Ishikawa (cell line): Measurements from ENCODE around the gene C12orf75.
"Not testable (repeated sequence)": the region's sequence is repeated elsewhere in the genome, so short reads cannot be mapped to it uniquely, and the experiment has no call there.

Experiments
- CEBPB ChIP-seq: IDR thresholded peaks from 2 replicates; pipeline ENCODE4 v1.6.1; 2012
- CREB1 ChIP-seq: IDR thresholded peaks from 2 replicates; pipeline ENCODE4 v1.6.1; 2012; ENCODE audit warnings: low read depth
- EP300 ChIP-seq: IDR thresholded peaks from 2 replicates; pipeline ENCODE4 v1.6.1; 2012; ENCODE audit warnings: borderline replicate concordance
- FOXM1 ChIP-seq: IDR thresholded peaks from 2 replicates; pipeline ENCODE4 v1.6.1; 2012; ENCODE audit warnings: low read depth, borderline replicate concordance
- NFIC ChIP-seq: IDR thresholded peaks from 2 replicates; pipeline ENCODE4 v1.6.1; 2012
- RAD21 ChIP-seq: IDR thresholded peaks from 2 replicates; pipeline ENCODE4 v1.6.1; 2012; ENCODE audit warnings: low read depth
- TAF1 ChIP-seq: IDR thresholded peaks from 2 replicates; pipeline ENCODE4 v1.6.1; 2012; ENCODE audit warnings: low read depth, mild to moderate bottlenecking
- TCF12 ChIP-seq: IDR thresholded peaks from 2 replicates; pipeline ENCODE4 v1.6.1; 2012; ENCODE audit warnings: low read depth
- ZBTB7A ChIP-seq: IDR thresholded peaks from 2 replicates; pipeline ENCODE4 v1.6.1; 2012; ENCODE audit warnings: low read depth
- TF ChIP-seq, protein P1 (sequence below): IDR thresholded peaks from 2 replicates; pipeline ENCODE4 v1.6.1; 2012
- TF ChIP-seq, protein P2 (sequence below): IDR thresholded peaks from 2 replicates; pipeline ENCODE4 v1.6.1; 2012

DNA sequence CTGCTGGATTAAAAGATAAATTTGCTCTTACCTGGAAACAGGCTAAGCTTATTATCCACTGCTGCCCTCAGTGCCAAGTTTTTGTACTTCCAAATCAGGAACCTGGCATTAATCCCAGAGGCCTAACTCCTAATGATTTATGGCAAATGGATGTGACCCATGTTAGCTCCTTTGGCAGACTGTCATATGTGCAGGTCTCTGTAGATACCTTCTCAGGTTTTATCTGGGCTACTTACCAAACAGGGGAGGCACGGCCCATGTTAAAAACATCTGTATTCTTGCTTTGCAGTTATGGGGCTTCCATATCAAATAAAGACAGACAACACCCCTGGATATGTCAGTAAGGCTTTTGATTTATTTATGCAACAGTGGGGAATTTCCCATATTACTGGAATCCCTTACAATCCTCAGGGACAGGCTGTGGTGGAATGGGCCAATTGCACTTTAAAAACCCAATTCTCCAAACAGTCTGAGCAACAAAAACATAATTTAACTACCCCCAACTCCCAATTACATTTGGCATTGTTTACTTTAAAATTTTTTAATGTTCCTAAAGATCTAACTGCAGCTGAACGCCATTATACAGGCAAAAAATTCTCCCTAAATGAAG is 19.9 kb upstream of the C12orf75 start:
- not testable (repeated sequence) for TF ChIP-seq RAD21, EP300, TAF1, ZBTB7A, FOXM1, CEBPB, CREB1, TCF12
- TF ChIP-seq, protein P1, sequence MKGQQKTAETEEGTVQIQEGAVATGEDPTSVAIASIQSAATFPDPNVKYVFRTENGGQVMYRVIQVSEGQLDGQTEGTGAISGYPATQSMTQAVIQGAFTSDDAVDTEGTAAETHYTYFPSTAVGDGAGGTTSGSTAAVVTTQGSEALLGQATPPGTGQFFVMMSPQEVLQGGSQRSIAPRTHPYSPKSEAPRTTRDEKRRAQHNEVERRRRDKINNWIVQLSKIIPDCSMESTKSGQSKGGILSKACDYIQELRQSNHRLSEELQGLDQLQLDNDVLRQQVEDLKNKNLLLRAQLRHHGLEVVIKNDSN: not testable (repeated sequence)
- TF ChIP-seq, protein P2, sequence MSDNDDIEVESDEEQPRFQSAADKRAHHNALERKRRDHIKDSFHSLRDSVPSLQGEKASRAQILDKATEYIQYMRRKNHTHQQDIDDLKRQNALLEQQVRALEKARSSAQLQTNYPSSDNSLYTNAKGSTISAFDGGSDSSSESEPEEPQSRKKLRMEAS: not testable (repeated sequence)
- TF ChIP-seq NFIC: 0 out of 2 replicates have a peak, but pooled peaks have one; percentile 29
